Panc1 (cell line): ENCODE data around the gene NEUROD1. TPM values are rescaled to one million over a fixed set of nuclear protein-coding genes. Genes with fewer than 3 reads are reported as not detected.

Source experiments
- ATAC-seq: fragments of 200-7000 bp; cut with Tn5 transposase; 2 replicates; pipeline ENCODE4 v1.9.1; 2020; ENCODE audit warnings: mild to moderate bottlenecking, moderate library complexity
- BruUV-seq: library from RNA; stranded (reverse); fragments of 400-500 nt; replicated peaks from 2 replicates; lab custom pipeline; 2021; lab: Mats Ljungman, UMichigan
- CTCF ChIA-PET: fragments of 300-600 bp; sonication (Branson Sonifier 250); formaldehyde crosslinking; loops from one replicate; lab custom pipeline; 2022; ENCODE audit warnings: antibody characterized with exemption; lab: Charles Lee
- POLR2A ChIA-PET: fragments of 300-600 bp; sonication (Branson Sonifier 250); formaldehyde crosslinking; loops from one replicate; lab custom pipeline; 2022; ENCODE audit warnings: antibody characterized with exemption; lab: Charles Lee
- DNase-seq: peaks from one replicate; pipeline ENCODE4 v3.0.0-alpha.2; 2010; ENCODE audit warnings: low read depth, low spot score
- H3K27ac ChIP-seq: 2 replicates; pipeline ENCODE4 v1.5.1; 2011; ENCODE audit warnings: mild to moderate bottlenecking, low read length, inconsistent platforms
- H3K27me3 ChIP-seq: fragments of 200-500 bp; sonication (Bioruptor generic); 2 replicates; pipeline ENCODE4 v1.6.0; 2014; ENCODE audit warnings: low read length, inconsistent platforms; ENCODE audit not compliant: control insufficient read depth, insufficient read depth
- H3K36me3 ChIP-seq: fragments of 200-500 bp; sonication (Bioruptor generic); 2 replicates; pipeline ENCODE4 v1.5.1; 2014; ENCODE audit warnings: inconsistent platforms, mild to moderate bottlenecking, low read length, moderate library complexity; ENCODE audit not compliant: control insufficient read depth, insufficient read depth
- H3K4me1 ChIP-seq: 2 replicates; pipeline ENCODE4 v1.5.1; 2011; ENCODE audit warnings: inconsistent platforms, mild to moderate bottlenecking, low read length, moderate library complexity; ENCODE audit not compliant: control insufficient read depth, insufficient read depth
- H3K4me3 ChIP-seq, 2 experiments: 2 replicates each; pipeline ENCODE4 v1.5.1; 2011 to 2012; ENCODE audit warnings: low read depth in 2 of 2, low read length in 2 of 2, mild to moderate bottlenecking in 2 of 2, inconsistent platforms in 1 of 2, moderate library complexity in 1 of 2
- H3K9me3 ChIP-seq: fragments of 200-500 bp; sonication (Bioruptor generic); 2 replicates; pipeline ENCODE4 v1.5.1; 2014; ENCODE audit warnings: low read depth, mild to moderate bottlenecking, inconsistent platforms, low read length, moderate library complexity; ENCODE audit not compliant: control insufficient read depth, insufficient read depth
- POLR2AphosphoS5 ChIP-seq: IDR thresholded peaks from 2 replicates; pipeline ENCODE4 v1.6.1; 2012; ENCODE audit warnings: mild to moderate bottlenecking, low read depth, low read length, moderate library complexity
- SIN3A ChIP-seq: IDR thresholded peaks from 2 replicates; pipeline ENCODE4 v1.6.1; 2012; ENCODE audit warnings: low read depth, mild to moderate bottlenecking, low read length, moderate library complexity, borderline replicate concordance; ENCODE audit not compliant: insufficient read depth
- TCF7L2 ChIP-seq: IDR thresholded peaks from 2 replicates; pipeline ENCODE4 v1.6.1; 2011; ENCODE audit warnings: mild to moderate bottlenecking, low read depth, low read length, inconsistent platforms
- in situ Hi-C: cut with HindIII; loops from 2 replicates; pipeline ENCODE4 v1.10.0; 2016; ENCODE audit warnings: low sequenced_read_pairs, low pct_unique_long_range_greater_than_20kb
- intact Hi-C: fragments of 100-400 bp; cut with micrococcal nuclease; formaldehyde crosslinking; loops from one replicate; pipeline ENCODE4 v1.10.0; 2022; ENCODE audit not compliant: unreplicated experiment
- total RNA-seq: library from RNA; stranded (reverse); gene quantifications from one replicate; pipeline ENCODE4 v1.2.1, GENCODE V29; 2021; ENCODE audit not compliant: unreplicated experiment
- TF ChIP-seq, protein P1 (sequence below): fragments of 450-650 bp; IDR thresholded peaks from 2 replicates; pipeline ENCODE4 v1.5.1; 2017; ENCODE audit warnings: mild to moderate bottlenecking
- TF ChIP-seq, protein P2 (sequence below), 2 experiments: IDR thresholded peaks; 2 replicates each; pipeline ENCODE4 v1.6.1; 2011 to 2012; ENCODE audit warnings: low read depth in 2 of 2, control low read depth in 1 of 2, low read length in 1 of 2, mild to moderate bottlenecking in 1 of 2, moderate library complexity in 1 of 2; ENCODE audit not compliant: insufficient read depth in 1 of 2

NEUROD1 gene
- total RNA-seq, 1 experiment from 2014 or later, result not detected

DNA sequence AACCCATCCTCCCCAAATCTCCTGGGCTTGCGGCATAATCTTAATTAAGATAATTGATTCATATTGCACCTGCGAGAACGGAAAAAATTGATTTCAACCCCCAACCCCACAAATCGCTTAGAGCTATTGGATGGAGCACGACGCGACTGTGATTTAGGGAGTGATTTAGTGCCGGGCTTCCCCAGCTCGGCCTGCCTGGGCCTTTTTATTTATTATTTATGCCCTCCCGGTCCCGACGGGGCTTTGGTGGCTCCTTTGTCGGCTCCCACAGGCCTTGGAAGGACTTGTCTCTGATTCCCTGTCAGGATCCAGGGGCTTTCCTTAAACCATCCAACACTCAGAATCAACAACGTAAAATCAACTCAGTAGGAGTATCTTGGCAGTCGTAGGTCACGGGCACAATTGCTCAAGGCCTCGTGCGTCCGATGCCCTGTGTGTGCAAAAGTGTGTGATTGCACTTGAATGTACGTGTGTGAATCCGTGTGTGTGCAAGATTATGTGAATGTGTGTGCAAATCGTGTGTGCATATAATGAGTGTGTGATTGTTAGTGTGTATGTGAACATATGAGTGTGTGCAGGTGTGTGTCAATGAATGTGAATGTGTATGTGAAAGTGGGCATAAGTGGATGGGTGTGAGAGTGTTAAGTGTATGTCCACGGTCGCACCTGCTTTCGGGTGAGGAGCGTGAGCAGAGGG lies 4.3 kb upstream of the NEUROD1 start:
- Histone ChIP-seq H3K27me3 (peaks cover 10% of the 10 kb centered on the region), H3K36me3 (no peaks in the 10 kb centered on the region), H3K4me1 (no peaks in the 10 kb centered on the region), H3K4me3 (no peak overlapping the region), H3K9me3 (no peaks in the 10 kb centered on the region), H3K27ac (no peak overlapping the region)
- POLR2A ChIA-PET, result no interaction called here
- intact Hi-C loops, result no loop called here
- TF ChIP-seq, protein P1, sequence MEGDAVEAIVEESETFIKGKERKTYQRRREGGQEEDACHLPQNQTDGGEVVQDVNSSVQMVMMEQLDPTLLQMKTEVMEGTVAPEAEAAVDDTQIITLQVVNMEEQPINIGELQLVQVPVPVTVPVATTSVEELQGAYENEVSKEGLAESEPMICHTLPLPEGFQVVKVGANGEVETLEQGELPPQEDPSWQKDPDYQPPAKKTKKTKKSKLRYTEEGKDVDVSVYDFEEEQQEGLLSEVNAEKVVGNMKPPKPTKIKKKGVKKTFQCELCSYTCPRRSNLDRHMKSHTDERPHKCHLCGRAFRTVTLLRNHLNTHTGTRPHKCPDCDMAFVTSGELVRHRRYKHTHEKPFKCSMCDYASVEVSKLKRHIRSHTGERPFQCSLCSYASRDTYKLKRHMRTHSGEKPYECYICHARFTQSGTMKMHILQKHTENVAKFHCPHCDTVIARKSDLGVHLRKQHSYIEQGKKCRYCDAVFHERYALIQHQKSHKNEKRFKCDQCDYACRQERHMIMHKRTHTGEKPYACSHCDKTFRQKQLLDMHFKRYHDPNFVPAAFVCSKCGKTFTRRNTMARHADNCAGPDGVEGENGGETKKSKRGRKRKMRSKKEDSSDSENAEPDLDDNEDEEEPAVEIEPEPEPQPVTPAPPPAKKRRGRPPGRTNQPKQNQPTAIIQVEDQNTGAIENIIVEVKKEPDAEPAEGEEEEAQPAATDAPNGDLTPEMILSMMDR, result no peak
- no peak for TF ChIP-seq TCF7L2
- TF ChIP-seq SIN3A, result no peak
- TF ChIP-seq, protein P2, sequence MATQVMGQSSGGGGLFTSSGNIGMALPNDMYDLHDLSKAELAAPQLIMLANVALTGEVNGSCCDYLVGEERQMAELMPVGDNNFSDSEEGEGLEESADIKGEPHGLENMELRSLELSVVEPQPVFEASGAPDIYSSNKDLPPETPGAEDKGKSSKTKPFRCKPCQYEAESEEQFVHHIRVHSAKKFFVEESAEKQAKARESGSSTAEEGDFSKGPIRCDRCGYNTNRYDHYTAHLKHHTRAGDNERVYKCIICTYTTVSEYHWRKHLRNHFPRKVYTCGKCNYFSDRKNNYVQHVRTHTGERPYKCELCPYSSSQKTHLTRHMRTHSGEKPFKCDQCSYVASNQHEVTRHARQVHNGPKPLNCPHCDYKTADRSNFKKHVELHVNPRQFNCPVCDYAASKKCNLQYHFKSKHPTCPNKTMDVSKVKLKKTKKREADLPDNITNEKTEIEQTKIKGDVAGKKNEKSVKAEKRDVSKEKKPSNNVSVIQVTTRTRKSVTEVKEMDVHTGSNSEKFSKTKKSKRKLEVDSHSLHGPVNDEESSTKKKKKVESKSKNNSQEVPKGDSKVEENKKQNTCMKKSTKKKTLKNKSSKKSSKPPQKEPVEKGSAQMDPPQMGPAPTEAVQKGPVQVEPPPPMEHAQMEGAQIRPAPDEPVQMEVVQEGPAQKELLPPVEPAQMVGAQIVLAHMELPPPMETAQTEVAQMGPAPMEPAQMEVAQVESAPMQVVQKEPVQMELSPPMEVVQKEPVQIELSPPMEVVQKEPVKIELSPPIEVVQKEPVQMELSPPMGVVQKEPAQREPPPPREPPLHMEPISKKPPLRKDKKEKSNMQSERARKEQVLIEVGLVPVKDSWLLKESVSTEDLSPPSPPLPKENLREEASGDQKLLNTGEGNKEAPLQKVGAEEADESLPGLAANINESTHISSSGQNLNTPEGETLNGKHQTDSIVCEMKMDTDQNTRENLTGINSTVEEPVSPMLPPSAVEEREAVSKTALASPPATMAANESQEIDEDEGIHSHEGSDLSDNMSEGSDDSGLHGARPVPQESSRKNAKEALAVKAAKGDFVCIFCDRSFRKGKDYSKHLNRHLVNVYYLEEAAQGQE (IDR thresholded peaks at IDR 0.05; ENCODE audit: insufficient read depth in 1 of 2, low read depth in 2 of 2, low read length in 1 of 2), result no peak
- TF ChIP-seq POLR2AphosphoS5, result no peak
- ATAC-seq (0 out of 2 replicates have a peak, but pooled peaks have one; percentile 26), DNase-seq (no peak)
- CTCF ChIA-PET, result no interaction called here
- BruUV-seq, result no TSS peak
- in situ Hi-C loops, result no loop called here

DNA sequence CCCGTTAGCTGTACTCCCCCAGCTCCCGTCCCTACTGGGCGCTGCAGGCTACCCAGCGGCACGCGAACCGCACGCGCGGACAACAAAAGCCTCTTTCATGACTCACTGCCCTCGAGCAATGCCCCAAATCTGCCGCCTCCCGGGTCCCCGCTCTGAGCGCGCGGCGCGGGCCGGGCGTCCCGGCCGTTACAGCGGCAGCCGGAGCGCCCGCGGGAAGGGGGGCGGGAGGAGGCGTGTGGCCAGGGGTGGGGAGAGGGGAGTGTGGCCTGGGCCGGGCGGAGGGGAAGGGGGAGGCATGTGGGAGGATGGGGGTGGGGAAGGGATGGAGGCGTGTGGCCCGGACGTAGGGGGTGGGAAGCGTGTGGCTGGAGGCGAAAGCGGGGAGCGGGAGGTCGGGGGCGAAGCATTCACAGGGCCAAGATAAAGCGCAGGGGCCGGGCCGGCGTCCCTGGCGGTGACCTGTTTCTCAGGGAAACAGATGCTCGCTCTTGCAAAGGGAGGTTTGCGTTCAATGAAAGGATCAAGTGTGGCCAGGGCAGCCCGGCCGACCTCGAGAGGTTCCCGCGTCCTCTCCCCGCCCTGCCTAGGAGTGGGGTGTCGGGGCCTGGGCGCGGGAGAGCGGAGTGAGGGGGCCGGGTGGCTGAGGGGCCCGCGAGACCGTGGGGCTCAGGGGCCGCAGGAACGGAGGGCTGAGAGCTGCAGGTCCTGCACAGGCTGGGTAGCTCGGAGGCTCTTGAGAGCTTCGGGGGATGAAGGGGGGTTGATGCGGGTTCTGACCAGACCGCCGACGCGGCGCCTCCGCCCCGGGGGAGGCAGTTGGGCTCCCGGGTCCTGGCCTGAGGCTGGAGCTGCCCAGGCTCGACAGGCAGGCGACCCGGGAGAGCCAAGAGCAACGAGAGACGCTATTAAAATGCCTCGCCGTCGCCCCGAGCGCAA lies 3.5 kb upstream of the NEUROD1 start:
- in situ Hi-C loops (no loop called here), intact Hi-C loops (no loop called here)
- Histone ChIP-seq H3K36me3 (no peaks in the 10 kb centered on the region), H3K4me1 (no peaks in the 10 kb centered on the region), H3K9me3 (no peaks in the 10 kb centered on the region), H3K4me3 (peak overlapping the region; percentile 22 to 43), H3K27me3 (peaks cover 10% of the 10 kb centered on the region), H3K27ac (no peak overlapping the region)
- POLR2A ChIA-PET, result no interaction called here
- peak; percentile 76 for ATAC-seq
- TF ChIP-seq POLR2AphosphoS5 (no peak), TCF7L2 (no peak), SIN3A (no peak)
- TF ChIP-seq, protein P1, result no peak
- TF ChIP-seq, protein P2 (IDR thresholded peaks at IDR 0.05; ENCODE audit: insufficient read depth in 1 of 2, low read depth in 2 of 2, low read length in 1 of 2), result no peak
- no peak for DNase-seq
- BruUV-seq, result no TSS peak
- CTCF ChIA-PET, result interaction anchor here (0.6 kb wide), 1 partner anchor 108 kb away, joined by 3 read pairs; no protein-coding TSS in a partner anchor
